Sigmoid colon (tissue), 4 donors: Measurements from ENCODE around the gene PPP1R27.

Experiments
- CTCF ChIP-seq, 4 experiments: fragments of 450-650 bp in 3 of 4; fragments of 200-600 bp in 1 of 4; IDR thresholded peaks; one replicate each; pipeline ENCODE4 v1.5.1; 2016 to 2019; ENCODE audit warnings: antibody characterized with exemption in 4 of 4, mild to moderate bottlenecking in 3 of 4, moderate library complexity in 2 of 4
- EP300 ChIP-seq, 4 donors: sonication (generic); formaldehyde crosslinking; IDR thresholded peaks; one replicate each; pipeline ENCODE4 v1.6.1; 2017; ENCODE audit warnings: antibody characterized with exemption in 4 of 4
- POLR2A ChIP-seq, 2 donors: fragments of 450-650 bp; IDR thresholded peaks; one replicate each; pipeline ENCODE4 v1.6.1; 2016; ENCODE audit warnings: antibody characterized with exemption in 2 of 2, mild to moderate bottlenecking in 2 of 2, moderate library complexity in 2 of 2
- POLR2AphosphoS5 ChIP-seq, 4 donors: sonication (generic); formaldehyde crosslinking; IDR thresholded peaks; one replicate each; pipeline ENCODE4 v1.6.1; 2017; ENCODE audit warnings: antibody characterized with exemption in 4 of 4

- TF ChIP-seq CTCF (IDR thresholded peaks at IDR 0.05), result no peak
- no peak for TF ChIP-seq POLR2AphosphoS5 (IDR thresholded peaks at IDR 0.05)
- TF ChIP-seq POLR2A (IDR thresholded peaks at IDR 0.05), result no peak
- TF ChIP-seq EP300 (IDR thresholded peaks at IDR 0.05), result no peak
These were observed 23.5 kb upstream of the PPP1R27 start for GRCh38 chr17:81858170-81858966.
